NCI-H128 (cell line): ENCODE results near the gene EFEMP2.

Source experiments
- DNase-seq: peaks from one replicate; lab custom pipeline; 2025; ENCODE audit not compliant: unreplicated experiment; lab: John Stamatoyannopoulos, UW

Gene EFEMP2

GRCh38 chr11:65826984-65827735, 45.4 kb downstream of the EFEMP2 start:
- DNase-seq = no peak

- no peak for DNase-seq
Measured at GRCh38 chr11:65822776-65823528, 49.6 kb downstream of the EFEMP2 start.

- DNase-seq = no peak
Measured at GRCh38 chr11:65821107-65821506, 51.5 kb downstream of the EFEMP2 start.

- DNase-seq = peak; percentile 81
Measured at GRCh38 chr11:65817835-65818680, 54.5 kb downstream of the EFEMP2 start.

GRCh38 chr11:65817312-65817834, 55.2 kb downstream of the EFEMP2 start:
- no peak for DNase-seq

GRCh38 chr11:65816696-65817095, 55.9 kb downstream of the EFEMP2 start:
- no peak for DNase-seq
